Lower leg skin (tissue), 4 donors: ENCODE data around the gene NFIX. TPM values are rescaled to one million over a fixed set of nuclear protein-coding genes. Genes with fewer than 3 reads are reported as not detected.

Experiments used
- DNase-seq, 2 donors: peaks; one replicate each; pipeline ENCODE4 v3.0.0-alpha.2; 2019; ENCODE audit warnings: low spot score in 2 of 2
- H3K4me3 ChIP-seq: fragments of 200-600 bp; sonication (generic); 2 replicates; pipeline ENCODE4 v1.5.1; 2017; ENCODE audit warnings: mild to moderate bottlenecking, low read depth; ENCODE audit not compliant: poor library complexity, severe bottlenecking
- CTCF ChIP-seq, 3 donors: fragments of 450-650 bp; IDR thresholded peaks; one replicate each; pipeline ENCODE4 v1.5.1; 2016; ENCODE audit warnings: antibody characterized with exemption in 3 of 3, mild to moderate bottlenecking in 3 of 3, moderate library complexity in 2 of 3
- POLR2A ChIP-seq, 2 donors: fragments of 450-650 bp; IDR thresholded peaks; one replicate each; pipeline ENCODE4 v1.6.1; 2016 to 2017; ENCODE audit warnings: antibody characterized with exemption in 2 of 2, mild to moderate bottlenecking in 1 of 2, moderate library complexity in 1 of 2
- WGBS, 2 donors: methylation state at CpG; one replicate each; pipeline ENCODE4 v1.1.5; 2018; 5-methylcytosine and 5-hydroxymethylcytosine counted together
- intact Hi-C: fragments of 100-400 bp; cut with DNase I; formaldehyde crosslinking; loops from one replicate; pipeline ENCODE4 v1.15.0; 2023; ENCODE audit warnings: low total_unique reads
- total RNA-seq, 4 donors: library from RNA; depleted of rRNA; stranded (reverse); fragments of >200 nt; gene quantifications; one replicate each; pipeline ENCODE4 v1.1.0, GENCODE V29; 2016

The NFIX gene
- total RNA-seq, 4 donors from 2014 or later: 119 to 177 (median 136) TPM

DNA sequence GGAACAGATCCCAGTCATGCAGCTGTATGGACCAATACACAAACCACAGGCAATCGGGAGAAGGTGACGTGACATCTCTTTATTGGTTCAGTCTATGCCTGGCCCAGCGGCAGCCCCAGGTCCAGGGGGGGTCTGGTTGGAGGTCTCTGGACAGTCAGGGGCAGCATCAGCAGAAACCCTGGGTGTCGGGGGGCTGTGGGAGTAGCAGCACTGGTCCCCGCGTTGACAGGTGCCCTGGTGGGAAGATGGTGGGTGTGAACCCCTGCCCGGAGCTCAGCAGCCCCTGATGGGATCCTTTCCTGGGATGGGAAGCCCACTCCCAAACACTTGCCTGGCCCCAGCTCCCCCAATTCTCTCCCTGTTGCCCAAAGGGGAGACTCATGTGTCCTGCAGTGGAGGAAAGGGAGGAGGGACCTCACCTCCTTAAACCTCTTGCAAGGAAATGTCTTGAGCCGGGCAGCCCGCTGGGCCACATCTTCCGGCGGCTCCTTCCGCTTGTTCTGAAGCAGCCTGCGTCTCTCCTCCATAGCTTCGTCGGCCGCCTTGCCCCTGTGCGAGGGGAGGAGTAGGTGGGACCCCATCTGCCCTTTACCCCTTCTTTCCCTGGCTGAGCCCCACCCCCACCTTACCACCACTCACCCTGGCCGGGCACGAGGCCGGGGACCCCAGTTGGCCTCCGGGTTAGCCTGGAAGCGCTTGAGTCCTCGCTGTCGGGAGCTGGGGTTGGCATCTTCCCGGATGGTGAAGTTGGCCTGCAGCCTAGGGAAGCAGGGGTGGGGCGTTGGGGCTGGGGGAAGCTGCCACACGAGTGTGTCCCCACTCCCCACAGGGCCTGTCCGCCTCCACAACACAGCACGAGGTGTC lies 109.8 kb downstream of the NFIX start:
- DNase-seq: peak in 1 of 2 donors; percentile 86
- intact Hi-C loops: no loop called here
- TF ChIP-seq CTCF (IDR thresholded peaks at IDR 0.05) (no peak), POLR2A (IDR thresholded peaks at IDR 0.05) (no peak)
- WGBS, 2 donors: 70 to 76% methylated on average over 25 to 29 of the region's 29 CpGs
- H3K4me3 ChIP-seq: no peak overlapping the region

- intact Hi-C loops: loop anchor here (10.0 kb wide), 1 partner anchor 155 kb away; no protein-coding TSS in a partner anchor
- no peak for DNase-seq
- TF ChIP-seq POLR2A (IDR thresholded peaks at IDR 0.05): no peak
- no peak for TF ChIP-seq CTCF (IDR thresholded peaks at IDR 0.05)
- H3K4me3 ChIP-seq: no peak overlapping the region
- 91 to 93% methylated on average over 25 to 28 of the region's 30 CpGs for WGBS, 2 donors
Measured at GRCh38 chr19:13109361-13110098, 114.3 kb downstream of the NFIX start.

GRCh38 chr19:13110099-13110610 lies 114.9 kb downstream of the NFIX start:
- no peak overlapping the region for H3K4me3 ChIP-seq
- DNase-seq: no peak
- intact Hi-C loops: loop anchor here (10.0 kb wide), 1 partner anchor 155 kb away; no protein-coding TSS in a partner anchor
- 91 to 93% methylated on average over 15 of the region's 15 CpGs for WGBS, 2 donors
- TF ChIP-seq CTCF (IDR thresholded peaks at IDR 0.05): no peak
- no peak for TF ChIP-seq POLR2A (IDR thresholded peaks at IDR 0.05)

DNA sequence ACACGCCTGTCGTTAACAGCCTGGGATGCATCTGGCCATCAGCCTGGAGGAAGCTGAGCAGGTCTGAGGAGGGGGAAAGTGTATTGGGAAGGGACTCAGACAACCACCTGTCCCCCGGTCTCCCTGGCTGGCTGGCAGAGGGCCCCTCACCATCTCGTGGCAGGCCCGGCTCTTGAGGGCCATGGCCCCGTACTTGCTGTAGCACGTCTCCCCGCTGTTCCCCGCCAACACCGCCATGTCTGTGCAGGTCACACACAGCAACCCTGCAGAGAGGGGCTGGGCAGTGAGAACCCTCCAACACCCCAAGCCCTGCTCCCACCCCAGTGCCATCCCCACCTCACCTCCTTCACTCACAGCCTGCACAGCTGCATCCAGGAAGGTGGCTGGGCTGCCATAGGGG lies 117.3 kb downstream of the NFIX start:
- DNase-seq: no peak

GRCh38 chr19:13115936-13116281 lies 120.6 kb downstream of the NFIX start:
- no peak for DNase-seq
- 2 to 3% methylated on average over 10 to 17 of the region's 18 CpGs for WGBS, 2 donors
- H3K4me3 ChIP-seq: peak overlapping the region; percentile 92
- no peak for TF ChIP-seq CTCF (IDR thresholded peaks at IDR 0.05)
- TF ChIP-seq POLR2A (IDR thresholded peaks at IDR 0.05): no peak
- intact Hi-C loops: loop anchor here (10.0 kb wide), 1 partner anchor 149 kb away; no protein-coding TSS in a partner anchor

More for the DNA sequence above, 117.3 kb downstream of the NFIX start:
- intact Hi-C loops: loop anchor here (10.0 kb wide), 1 partner anchor 152 kb away; no protein-coding TSS in a partner anchor
- no peak overlapping the region for H3K4me3 ChIP-seq
- WGBS, 2 donors: 90 to 97% methylated on average over 6 to 10 of the region's 10 CpGs
- TF ChIP-seq POLR2A (IDR thresholded peaks at IDR 0.05): no peak
- no peak for TF ChIP-seq CTCF (IDR thresholded peaks at IDR 0.05)
